LoVo (cell line): ENCODE results near the gene UCHL5.
"Not testable (repeated sequence)": the region's sequence is repeated elsewhere in the genome, so short reads cannot be mapped to it uniquely, and the experiment has no call there.

Experiments
- DNase-seq: peaks from one replicate; pipeline ENCODE4 v3.0.0-alpha.2; 2016; ENCODE audit warnings: low spot score

UCHL5 gene

GRCh38 chr1:193009501-193009900, 49.7 kb downstream of the UCHL5 start:
- no peak for DNase-seq

- no peak for DNase-seq
Observed at GRCh38 chr1:193005785-193006184, 53.4 kb downstream of the UCHL5 start.

- DNase-seq = no peak
Observed at GRCh38 chr1:192998536-192998935, 60.6 kb downstream of the UCHL5 start.

- DNase-seq = no peak
Observed at GRCh38 chr1:192994141-192994540, 65.0 kb downstream of the UCHL5 start.

- DNase-seq = no peak
Observed at GRCh38 chr1:192993426-192994085, 65.6 kb downstream of the UCHL5 start.

GRCh38 chr1:192986748-192987334, 72.3 kb downstream of the UCHL5 start:
- not testable (repeated sequence) for DNase-seq

- DNase-seq = no peak
Observed at GRCh38 chr1:192986110-192986747, 72.9 kb downstream of the UCHL5 start.

- no peak for DNase-seq
Observed at GRCh38 chr1:192984080-192984479, 75.1 kb downstream of the UCHL5 start.

- DNase-seq = no peak
Observed at GRCh38 chr1:192983349-192983980, 75.7 kb downstream of the UCHL5 start.

GRCh38 chr1:192980856-192981255, 78.3 kb downstream of the UCHL5 start:
- DNase-seq = no peak

GRCh38 chr1:192980334-192980733, 78.8 kb downstream of the UCHL5 start:
- DNase-seq = not testable (repeated sequence)

- no peak for DNase-seq
Observed at GRCh38 chr1:192979542-192979941, 79.6 kb downstream of the UCHL5 start.

- no peak for DNase-seq
Observed at GRCh38 chr1:192978195-192978710, 80.9 kb downstream of the UCHL5 start.

GRCh38 chr1:192977089-192977706, 82.0 kb downstream of the UCHL5 start:
- no peak for DNase-seq

GRCh38 chr1:192976576-192976975, 82.6 kb downstream of the UCHL5 start:
- DNase-seq = no peak

- peak; percentile 71 for DNase-seq
Observed at GRCh38 chr1:192974701-192975100, 84.5 kb downstream of the UCHL5 start.

GRCh38 chr1:192973988-192974387, 85.2 kb downstream of the UCHL5 start:
- DNase-seq = no peak

GRCh38 chr1:192973202-192973601, 86.0 kb downstream of the UCHL5 start:
- no peak for DNase-seq

GRCh38 chr1:192969091-192969490, 90.1 kb downstream of the UCHL5 start:
- no peak for DNase-seq

- no peak for DNase-seq
Observed at GRCh38 chr1:192968323-192968722, 90.8 kb downstream of the UCHL5 start.

- no peak for DNase-seq
Observed at GRCh38 chr1:192967901-192968300, 91.3 kb downstream of the UCHL5 start.

- DNase-seq = no peak
Observed at GRCh38 chr1:192967211-192967877, 91.8 kb downstream of the UCHL5 start.
